PFSK-1 (cell line): ENCODE data around the gene GPC6.

Source experiments
- POLR2AphosphoS5 ChIP-seq: IDR thresholded peaks from 2 replicates; pipeline ENCODE4 v1.6.1; 2012; ENCODE audit warnings: low read depth, mild to moderate bottlenecking, control low read depth, low read length, moderate library complexity
- TAF1 ChIP-seq: IDR thresholded peaks from 2 replicates; pipeline ENCODE4 v1.6.1; 2012; ENCODE audit warnings: low read length, control low read depth, borderline replicate concordance; ENCODE audit not compliant: insufficient read depth
- TF ChIP-seq, protein P1 (sequence below), 2 experiments: IDR thresholded peaks; 2 replicates each; pipeline versions ENCODE4 v1.6.1 to v1.8.0; 2011 to 2012; ENCODE audit warnings: low read depth in 2 of 2, low read length in 2 of 2, control low read depth in 1 of 2, inconsistent platforms in 1 of 2, mild to moderate bottlenecking in 1 of 2, moderate library complexity in 1 of 2; ENCODE audit not compliant: insufficient read depth in 1 of 2

- TF ChIP-seq, protein P1, sequence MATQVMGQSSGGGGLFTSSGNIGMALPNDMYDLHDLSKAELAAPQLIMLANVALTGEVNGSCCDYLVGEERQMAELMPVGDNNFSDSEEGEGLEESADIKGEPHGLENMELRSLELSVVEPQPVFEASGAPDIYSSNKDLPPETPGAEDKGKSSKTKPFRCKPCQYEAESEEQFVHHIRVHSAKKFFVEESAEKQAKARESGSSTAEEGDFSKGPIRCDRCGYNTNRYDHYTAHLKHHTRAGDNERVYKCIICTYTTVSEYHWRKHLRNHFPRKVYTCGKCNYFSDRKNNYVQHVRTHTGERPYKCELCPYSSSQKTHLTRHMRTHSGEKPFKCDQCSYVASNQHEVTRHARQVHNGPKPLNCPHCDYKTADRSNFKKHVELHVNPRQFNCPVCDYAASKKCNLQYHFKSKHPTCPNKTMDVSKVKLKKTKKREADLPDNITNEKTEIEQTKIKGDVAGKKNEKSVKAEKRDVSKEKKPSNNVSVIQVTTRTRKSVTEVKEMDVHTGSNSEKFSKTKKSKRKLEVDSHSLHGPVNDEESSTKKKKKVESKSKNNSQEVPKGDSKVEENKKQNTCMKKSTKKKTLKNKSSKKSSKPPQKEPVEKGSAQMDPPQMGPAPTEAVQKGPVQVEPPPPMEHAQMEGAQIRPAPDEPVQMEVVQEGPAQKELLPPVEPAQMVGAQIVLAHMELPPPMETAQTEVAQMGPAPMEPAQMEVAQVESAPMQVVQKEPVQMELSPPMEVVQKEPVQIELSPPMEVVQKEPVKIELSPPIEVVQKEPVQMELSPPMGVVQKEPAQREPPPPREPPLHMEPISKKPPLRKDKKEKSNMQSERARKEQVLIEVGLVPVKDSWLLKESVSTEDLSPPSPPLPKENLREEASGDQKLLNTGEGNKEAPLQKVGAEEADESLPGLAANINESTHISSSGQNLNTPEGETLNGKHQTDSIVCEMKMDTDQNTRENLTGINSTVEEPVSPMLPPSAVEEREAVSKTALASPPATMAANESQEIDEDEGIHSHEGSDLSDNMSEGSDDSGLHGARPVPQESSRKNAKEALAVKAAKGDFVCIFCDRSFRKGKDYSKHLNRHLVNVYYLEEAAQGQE (IDR thresholded peaks at IDR 0.05; ENCODE audit: insufficient read depth in 1 of 2, low read depth in 2 of 2, low read length in 2 of 2), result no peak
- no peak for TF ChIP-seq TAF1
- TF ChIP-seq POLR2AphosphoS5, result no peak
These were observed 112.9 kb downstream of the GPC6 start for GRCh38 chr13:93339550-93339949.
